Osteoblast (primary cell): ENCODE results near the gene TMPRSS9. TPM values are rescaled to one million over a fixed set of nuclear protein-coding genes. Genes with fewer than 3 reads are reported as not detected.

Source experiments
- DNase-seq: peaks from one replicate; pipeline ENCODE4 v3.0.0; 2011; ENCODE audit warnings: low spot score, mixed read lengths; ENCODE audit not compliant: insufficient read length; ENCODE audit errors: missing footprints
- H2AFZ ChIP-seq: 2 replicates; pipeline ENCODE4 v1.6.0; 2011; ENCODE audit warnings: mild to moderate bottlenecking, low read length
- H3K27ac ChIP-seq: 2 replicates; pipeline ENCODE4 v1.5.1; 2011; ENCODE audit warnings: mild to moderate bottlenecking, low read depth, low read length, moderate library complexity
- H3K27me3 ChIP-seq: 2 replicates; pipeline ENCODE4 v1.6.0; 2012; ENCODE audit warnings: mild to moderate bottlenecking, control low read depth, inconsistent platforms, low read length, moderate library complexity; ENCODE audit not compliant: insufficient read depth
- H3K36me3 ChIP-seq: 2 replicates; pipeline ENCODE4 v1.5.1; 2011; ENCODE audit warnings: mild to moderate bottlenecking, low read length, control low read depth, moderate library complexity; ENCODE audit not compliant: insufficient read depth
- H3K4me1 ChIP-seq: 2 replicates; pipeline ENCODE4 v1.5.1; 2011; ENCODE audit warnings: mild to moderate bottlenecking, low read length, control low read depth, moderate library complexity; ENCODE audit not compliant: insufficient read depth
- H3K4me2 ChIP-seq: 2 replicates; pipeline ENCODE4 v1.6.0; 2011; ENCODE audit warnings: mild to moderate bottlenecking, low read length; ENCODE audit not compliant: insufficient read depth
- H3K4me3 ChIP-seq: fragments of 200-600 bp; sonication (generic); 3 replicates; pipeline ENCODE4 v1.5.1; 2012; ENCODE audit warnings: mild to moderate bottlenecking, low read length, inconsistent platforms; ENCODE audit not compliant: insufficient read depth
- H3K79me2 ChIP-seq: 2 replicates; pipeline ENCODE4 v1.6.0; 2012; ENCODE audit warnings: mild to moderate bottlenecking, low read length, control low read depth, inconsistent platforms; ENCODE audit not compliant: insufficient read depth
- H3K9me3 ChIP-seq: 2 replicates; pipeline ENCODE4 v1.5.1; 2011; ENCODE audit warnings: low read depth, low read length, control low read depth
- H4K20me1 ChIP-seq: 2 replicates; pipeline ENCODE4 v1.6.0; 2012; ENCODE audit warnings: mild to moderate bottlenecking, low read length, control low read depth; ENCODE audit not compliant: insufficient read depth
- total RNA-seq: library from RNA; depleted of rRNA; stranded (reverse); fragments of >200 nt; gene quantifications from 2 replicates; pipeline ENCODE4 v1.2.3, GENCODE V29; 2012
- TF ChIP-seq, protein P1 (sequence below): IDR thresholded peaks from 2 replicates; pipeline ENCODE4 v1.5.1; 2011; ENCODE audit warnings: mild to moderate bottlenecking, low read depth, low read length, moderate library complexity; ENCODE audit errors: extremely low read depth

TMPRSS9 gene
- total RNA-seq, 1 donor, result 1.1 TPM

DNA sequence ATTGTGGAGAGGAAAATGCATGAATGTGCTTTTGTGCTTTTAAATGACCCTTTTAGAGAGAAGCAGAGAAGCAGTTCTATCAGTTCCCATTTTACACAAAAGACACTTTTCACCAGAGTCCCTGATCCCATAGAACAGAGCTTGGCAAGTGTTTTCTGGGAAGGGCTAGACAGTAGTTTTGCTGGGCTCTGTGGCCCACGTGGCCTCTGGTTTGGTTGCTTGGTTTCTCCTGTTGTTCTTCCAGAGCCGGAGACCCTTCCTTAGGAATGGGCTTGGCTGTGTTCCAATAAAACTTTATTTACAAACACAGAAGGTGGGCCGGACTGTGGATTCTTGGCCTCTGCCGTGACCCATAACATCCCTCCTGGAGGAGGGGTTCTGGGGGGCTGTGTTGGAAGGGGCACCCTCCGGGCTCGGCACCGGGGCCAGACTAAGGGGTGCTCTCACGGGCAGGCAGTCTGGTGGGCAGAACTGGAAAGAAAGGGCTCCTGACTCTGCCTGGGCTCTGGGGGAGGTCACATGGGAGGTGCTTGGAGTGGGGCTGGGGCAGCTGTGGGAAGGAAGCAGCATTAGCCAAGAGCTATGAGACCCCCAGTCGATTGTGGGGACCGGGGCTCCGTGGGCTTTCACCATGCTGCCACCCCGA lies 28.3 kb upstream of the TMPRSS9 start:
- Histone ChIP-seq H3K9me3 (no peaks in the 10 kb centered on the region), H3K36me3 (peaks cover 4% of the 10 kb centered on the region), H3K27me3 (no peaks in the 10 kb centered on the region), H3K4me2 (no peak overlapping the region), H3K79me2 (peaks cover 92% of the 10 kb centered on the region), H2AFZ (no peak overlapping the region), H4K20me1 (peaks cover 45% of the 10 kb centered on the region), H3K4me3 (no peak overlapping the region), H3K27ac (no peak overlapping the region), H3K4me1 (peaks cover 19% of the 10 kb centered on the region)
- TF ChIP-seq, protein P1, sequence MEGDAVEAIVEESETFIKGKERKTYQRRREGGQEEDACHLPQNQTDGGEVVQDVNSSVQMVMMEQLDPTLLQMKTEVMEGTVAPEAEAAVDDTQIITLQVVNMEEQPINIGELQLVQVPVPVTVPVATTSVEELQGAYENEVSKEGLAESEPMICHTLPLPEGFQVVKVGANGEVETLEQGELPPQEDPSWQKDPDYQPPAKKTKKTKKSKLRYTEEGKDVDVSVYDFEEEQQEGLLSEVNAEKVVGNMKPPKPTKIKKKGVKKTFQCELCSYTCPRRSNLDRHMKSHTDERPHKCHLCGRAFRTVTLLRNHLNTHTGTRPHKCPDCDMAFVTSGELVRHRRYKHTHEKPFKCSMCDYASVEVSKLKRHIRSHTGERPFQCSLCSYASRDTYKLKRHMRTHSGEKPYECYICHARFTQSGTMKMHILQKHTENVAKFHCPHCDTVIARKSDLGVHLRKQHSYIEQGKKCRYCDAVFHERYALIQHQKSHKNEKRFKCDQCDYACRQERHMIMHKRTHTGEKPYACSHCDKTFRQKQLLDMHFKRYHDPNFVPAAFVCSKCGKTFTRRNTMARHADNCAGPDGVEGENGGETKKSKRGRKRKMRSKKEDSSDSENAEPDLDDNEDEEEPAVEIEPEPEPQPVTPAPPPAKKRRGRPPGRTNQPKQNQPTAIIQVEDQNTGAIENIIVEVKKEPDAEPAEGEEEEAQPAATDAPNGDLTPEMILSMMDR, result no peak
- no peak for DNase-seq

DNA sequence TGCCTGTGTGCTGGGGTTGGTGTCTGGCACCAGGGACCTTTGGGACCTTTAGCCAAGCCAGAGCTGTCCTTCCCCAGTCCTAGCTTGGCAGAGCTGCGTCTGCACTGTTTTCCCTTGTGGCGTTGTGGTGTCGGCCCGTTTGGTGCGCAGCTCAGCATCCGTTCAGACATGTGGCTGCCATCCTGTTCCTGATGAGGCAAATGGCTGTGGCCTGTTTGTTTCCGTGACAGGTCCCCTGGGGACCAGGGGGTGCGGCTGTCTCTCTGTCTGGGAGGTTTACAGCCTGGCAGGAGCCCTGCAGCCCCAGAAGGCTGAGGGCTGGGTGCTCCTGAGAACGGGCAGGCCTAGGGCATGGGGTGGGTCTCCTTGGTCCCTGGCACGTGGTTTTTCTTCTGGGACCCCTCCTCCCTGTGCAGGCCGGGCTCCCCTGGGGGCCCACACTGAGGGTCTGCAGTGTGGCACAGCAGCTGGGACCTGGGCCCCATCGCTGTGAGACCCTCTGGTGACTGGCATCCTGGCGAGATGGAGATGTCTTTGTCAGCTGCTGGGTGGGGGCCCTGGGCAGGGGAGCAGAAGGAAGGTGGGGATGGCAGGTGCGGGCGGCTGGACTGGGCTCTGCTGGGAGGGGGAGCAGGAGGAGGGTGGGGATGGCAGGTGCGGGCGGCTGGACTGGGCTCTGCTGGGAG lies 27.6 kb upstream of the TMPRSS9 start:
- no peak overlapping the region for H3K4me3 ChIP-seq
- H2AFZ ChIP-seq, result no peak overlapping the region
- H3K9me3 ChIP-seq, result no peaks in the 10 kb centered on the region
- TF ChIP-seq, protein P1, result no peak
- peaks cover 91% of the 10 kb centered on the region for H3K79me2 ChIP-seq
- peaks cover 37% of the 10 kb centered on the region for H4K20me1 ChIP-seq
- no peaks in the 10 kb centered on the region for H3K36me3 ChIP-seq
- H3K4me2 ChIP-seq, result no peak overlapping the region
- no peak for DNase-seq
- H3K27me3 ChIP-seq, result no peaks in the 10 kb centered on the region
- H3K4me1 ChIP-seq, result peaks cover 11% of the 10 kb centered on the region
- H3K27ac ChIP-seq, result no peak overlapping the region

DNA sequence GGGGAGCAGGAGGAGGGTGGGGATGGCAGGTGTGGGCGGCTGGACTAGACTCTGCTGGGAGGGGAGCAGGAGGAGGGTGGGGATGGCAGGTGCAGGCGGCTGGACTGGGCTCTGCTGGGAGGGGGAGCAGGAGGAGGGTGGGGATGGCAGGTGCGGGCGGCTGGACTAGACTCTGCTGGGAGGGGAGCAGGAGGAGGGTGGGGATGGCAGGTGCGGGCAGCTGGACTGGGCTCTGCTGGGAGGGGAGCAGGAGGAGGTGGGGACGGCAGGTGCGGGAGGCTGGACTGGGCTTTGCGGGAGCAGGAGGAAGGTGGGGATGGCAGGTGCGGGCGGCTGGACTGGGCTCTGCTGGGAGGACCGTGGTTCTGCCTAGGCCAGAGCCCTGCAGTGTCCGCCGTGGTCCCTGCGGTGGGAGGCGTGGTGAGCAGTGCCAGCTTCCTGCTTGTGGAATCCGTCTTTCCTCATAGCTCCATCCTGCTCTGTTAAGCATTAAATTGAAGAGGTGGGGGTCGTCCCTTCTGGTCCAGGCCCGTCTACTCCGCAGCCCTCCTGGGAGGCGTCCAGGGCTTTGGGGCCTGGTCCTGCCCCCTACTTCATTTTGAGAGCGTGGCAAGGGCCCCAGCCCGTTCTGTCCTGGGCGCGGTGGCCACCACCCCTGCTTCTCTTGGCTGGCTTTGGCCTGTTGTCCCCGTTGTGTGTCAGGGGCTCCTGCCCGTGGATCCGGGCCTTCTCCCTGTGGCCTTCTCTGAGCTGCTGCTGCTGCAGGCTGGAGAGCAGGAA lies 26.8 kb upstream of the TMPRSS9 start:
- TF ChIP-seq, protein P1, result no peak
- Histone ChIP-seq H3K4me2 (no peak overlapping the region), H3K36me3 (no peaks in the 10 kb centered on the region), H3K79me2 (peaks cover 91% of the 10 kb centered on the region), H3K9me3 (no peaks in the 10 kb centered on the region), H2AFZ (no peak overlapping the region), H3K27me3 (no peaks in the 10 kb centered on the region), H4K20me1 (peaks cover 37% of the 10 kb centered on the region), H3K4me3 (no peak overlapping the region), H3K4me1 (peaks cover 9% of the 10 kb centered on the region), H3K27ac (no peak overlapping the region)
- DNase-seq, result no peak

DNA sequence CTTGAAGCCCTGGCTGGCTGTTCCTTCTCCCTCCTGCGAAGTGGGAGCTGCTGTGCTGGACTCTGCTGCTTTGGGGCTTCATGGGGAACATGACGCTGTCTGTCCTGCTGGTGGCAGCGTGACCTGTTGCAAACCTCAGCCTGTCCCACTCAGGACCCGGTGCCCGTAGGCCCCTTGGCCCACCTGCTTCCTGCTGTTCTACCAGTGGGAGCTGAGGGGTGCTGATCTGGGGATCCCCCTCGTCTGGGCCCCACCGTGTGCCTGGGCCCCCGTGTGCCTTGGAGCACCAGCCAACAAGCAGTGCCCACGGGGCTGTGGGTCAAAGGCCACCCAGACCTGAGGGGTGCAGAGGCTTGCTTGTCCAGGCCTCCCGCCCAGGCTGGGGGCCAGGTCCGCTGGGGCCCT lies 26.3 kb upstream of the TMPRSS9 start:
- DNase-seq, result no peak
- Histone ChIP-seq H3K36me3 (no peaks in the 10 kb centered on the region), H3K79me2 (peaks cover 88% of the 10 kb centered on the region), H3K27me3 (no peaks in the 10 kb centered on the region), H3K4me2 (no peak overlapping the region), H3K9me3 (no peaks in the 10 kb centered on the region), H4K20me1 (peaks cover 37% of the 10 kb centered on the region), H2AFZ (no peak overlapping the region), H3K4me1 (peaks cover 9% of the 10 kb centered on the region), H3K27ac (no peak overlapping the region), H3K4me3 (no peak overlapping the region)
- TF ChIP-seq, protein P1, result no peak
